M059J (cell line): ENCODE measurements around the gene TSKU. TPM values are rescaled to one million over a fixed set of nuclear protein-coding genes. Genes with fewer than 3 reads are reported as not detected.

Source experiments
- DNase-seq: peaks from one replicate; pipeline ENCODE4 v3.0.0-alpha.2; 2012; ENCODE audit warnings: low read depth
- total RNA-seq: library from RNA; depleted of rRNA; stranded (reverse); fragments of >200 nt; shearing (Covaris generic); gene quantifications from 2 replicates; pipeline ENCODE4 v1.2.3, GENCODE V29; 2014

The TSKU gene
- total RNA-seq, 1 experiment from 2014 or later = 27.0 TPM

DNA sequence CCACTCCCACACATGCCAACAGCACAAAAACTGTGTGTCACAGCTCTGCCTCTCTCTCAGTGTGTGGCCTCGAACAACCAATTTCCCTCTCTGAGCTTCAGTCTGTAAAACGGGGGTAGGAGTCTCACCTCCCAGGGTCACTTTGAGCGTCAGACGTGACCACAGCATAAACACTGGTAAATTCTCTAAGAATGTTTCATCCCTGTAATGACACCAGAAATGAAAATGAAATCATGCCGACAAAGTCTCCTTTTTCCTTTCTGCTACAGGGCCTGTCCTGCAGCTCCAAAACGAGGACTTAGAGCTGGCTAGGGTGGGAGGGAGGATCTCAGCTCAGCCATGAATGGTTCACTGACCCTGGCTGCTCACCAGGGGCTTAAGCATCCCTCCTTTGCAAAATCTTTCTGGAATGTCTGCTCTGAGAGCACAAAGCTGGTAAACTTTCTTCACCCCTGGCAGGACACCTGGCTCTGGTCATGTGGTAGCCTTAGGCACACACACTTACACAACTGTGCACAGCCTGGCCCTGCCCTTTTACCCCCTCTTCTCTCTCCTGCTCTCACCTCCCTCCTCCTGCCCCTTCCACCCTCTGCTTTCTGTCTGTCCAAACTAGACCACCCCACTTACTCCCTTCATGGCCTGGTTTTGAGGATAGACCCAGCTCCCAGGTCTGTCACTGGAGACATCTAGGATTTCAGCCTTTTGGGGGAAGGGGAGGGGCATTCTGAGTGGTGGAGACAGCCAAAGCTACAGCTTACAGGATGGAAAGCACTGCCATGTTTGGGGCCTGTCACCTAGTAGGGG is 12.3 kb upstream of the TSKU start:
- peak; percentile 99 for DNase-seq

DNA sequence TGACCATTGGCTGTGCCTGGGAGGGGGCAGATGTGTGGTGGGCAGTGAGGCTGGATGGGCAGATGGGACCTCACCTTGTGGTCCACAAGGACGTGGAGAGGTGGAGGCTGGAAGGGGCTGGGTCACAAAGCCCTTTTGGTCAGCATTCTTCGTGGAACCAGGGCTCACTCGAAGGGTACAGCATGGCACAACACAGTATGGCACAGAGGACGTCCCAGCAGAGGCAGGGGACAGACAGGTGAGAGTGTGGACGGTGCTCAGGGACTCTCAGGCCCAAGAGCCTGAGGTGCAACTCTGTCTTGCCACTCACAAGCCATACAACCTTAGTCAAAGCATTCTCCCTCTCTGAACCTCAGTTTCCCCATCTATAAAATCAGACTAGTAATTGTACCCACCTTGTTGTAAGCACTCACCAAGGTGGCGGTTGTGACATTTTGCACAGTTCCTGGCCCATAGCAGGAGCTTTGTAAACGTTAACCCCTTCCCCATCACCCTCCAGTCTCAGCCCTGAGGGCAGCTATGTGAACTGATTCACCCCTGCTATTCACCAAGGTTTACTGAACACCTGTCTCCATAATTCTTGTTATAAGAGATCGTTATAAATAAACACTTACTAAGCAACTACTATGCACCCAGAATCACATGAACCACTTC is 11.6 kb upstream of the TSKU start:
- DNase-seq = peak; percentile 36

DNA sequence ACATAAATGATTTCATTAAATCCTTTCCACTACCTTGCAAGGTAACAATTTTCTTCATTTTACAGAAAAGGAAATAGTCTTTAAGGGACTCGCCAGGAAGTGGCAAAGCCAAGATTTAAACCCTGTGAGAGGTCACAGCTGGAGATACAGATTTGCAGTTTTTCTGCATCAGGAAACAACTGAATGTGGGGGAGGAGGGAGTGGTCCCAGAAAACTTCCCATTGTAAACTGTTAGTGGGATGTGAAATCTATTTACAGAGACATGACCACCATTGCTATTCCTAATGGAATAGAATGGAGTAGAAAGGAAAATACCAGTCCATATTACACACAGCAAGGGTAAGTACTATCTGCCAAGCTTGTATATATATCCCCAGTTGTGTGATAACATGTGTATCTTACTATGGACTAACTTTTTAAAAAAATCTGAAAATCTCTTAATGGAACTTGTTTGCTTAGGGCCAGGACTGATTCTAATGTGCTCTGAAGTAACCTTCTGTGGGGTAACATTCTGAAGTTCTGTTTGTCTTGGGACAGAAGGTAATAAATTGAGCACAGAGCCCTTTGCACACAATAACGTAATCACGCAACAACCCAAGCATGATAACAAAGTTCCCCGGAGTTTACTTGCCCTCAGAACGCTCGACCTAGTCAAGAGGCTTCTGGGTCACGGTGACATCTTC is 10.9 kb upstream of the TSKU start:
- DNase-seq = no peak

DNA sequence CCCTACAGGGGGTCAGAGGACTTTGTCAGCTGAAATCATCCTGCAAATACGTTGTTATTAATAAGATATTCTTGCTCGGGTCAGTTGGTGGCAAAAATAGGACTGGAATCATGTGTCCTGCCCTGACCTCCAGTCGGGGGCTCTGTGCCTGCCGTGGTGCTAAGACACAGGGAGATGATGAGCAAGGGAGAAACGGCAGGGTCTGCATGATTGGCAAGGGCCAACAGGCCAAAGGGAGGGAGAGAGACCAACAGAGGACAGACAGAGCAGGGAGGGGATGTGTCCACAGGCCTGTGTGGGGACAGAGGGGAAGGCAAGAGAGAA is 10.4 kb upstream of the TSKU start:
- no peak for DNase-seq

DNA sequence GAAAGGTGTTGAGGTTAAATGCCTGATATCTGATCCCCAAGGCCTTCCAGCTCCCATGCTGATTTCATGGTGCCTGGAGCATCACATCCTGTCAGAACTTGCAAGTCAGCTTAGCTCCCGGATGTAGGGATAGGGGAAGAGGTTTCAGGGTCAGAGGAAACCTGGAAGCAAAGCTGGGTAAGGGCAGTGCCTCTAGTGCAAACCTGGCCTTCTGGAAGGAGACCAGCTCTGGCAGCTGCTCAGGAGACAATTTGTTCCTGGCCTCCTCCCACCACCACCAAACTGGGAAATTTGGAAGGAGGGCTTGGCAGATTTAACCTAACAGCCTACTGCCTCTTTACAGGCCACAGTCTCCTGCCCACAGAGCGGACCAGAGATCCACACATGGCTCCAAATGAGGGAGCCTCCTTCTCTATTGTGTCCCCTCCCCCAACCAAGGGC is 9.2 kb upstream of the TSKU start:
- DNase-seq = no peak

DNA sequence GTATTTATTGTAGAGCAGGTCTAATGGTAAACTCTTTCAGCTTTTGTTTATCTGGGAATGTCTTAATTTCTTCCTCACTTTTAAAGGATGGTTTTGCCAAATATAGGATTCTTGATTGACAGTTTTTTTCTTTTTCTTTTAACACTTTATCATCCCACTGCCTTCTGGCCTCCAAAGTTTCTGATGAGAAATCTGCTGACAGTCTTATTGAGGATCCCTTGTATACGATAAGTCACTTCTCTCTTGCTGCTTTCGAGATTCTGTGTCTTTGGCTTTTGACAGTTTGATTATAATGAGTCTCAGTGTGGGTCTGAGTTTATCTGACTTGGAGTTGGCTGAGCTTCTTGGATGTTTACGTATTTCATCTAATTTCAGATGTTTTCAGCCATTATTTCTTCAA is 6.7 kb upstream of the TSKU start:
- DNase-seq = no peak

DNA sequence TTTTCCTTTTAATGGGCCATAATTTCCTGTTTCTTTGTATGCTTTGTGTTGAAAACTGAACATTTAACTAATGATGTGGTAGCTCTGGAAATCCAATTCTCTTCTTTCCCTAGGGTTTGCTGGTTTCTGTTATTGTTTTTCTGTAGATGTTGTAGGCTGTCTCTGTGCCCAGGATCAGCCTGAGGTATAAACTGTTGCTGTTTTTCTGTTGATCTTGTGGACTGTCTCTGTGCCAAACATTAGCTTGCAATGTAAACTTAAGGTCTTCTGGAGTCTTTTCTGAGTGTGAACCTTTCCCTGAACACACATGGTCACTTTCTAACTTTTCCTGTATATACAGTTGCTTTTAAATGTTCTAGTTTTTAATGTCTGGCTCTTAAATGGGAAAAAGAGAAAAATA is 5.9 kb upstream of the TSKU start:
- no peak for DNase-seq

DNA sequence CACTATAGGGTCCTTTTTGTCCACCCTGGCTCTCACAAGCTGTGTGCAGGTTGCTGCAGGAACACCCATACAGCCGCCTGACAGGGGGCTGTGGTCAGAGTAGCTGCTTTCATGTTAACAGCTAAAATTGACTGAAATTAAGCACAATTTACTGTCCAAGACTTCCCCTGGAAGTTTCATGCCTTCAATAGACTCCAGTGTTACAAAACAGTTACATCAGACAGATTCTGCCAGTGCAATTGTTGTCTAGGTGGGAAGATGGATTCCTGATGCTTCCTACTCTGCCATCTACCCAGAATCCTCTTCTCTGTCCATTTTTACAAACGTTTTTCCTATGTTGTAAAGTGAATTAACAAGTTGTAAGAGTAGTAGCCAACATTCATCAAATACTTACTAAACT is 5.3 kb upstream of the TSKU start:
- no peak for DNase-seq

DNA sequence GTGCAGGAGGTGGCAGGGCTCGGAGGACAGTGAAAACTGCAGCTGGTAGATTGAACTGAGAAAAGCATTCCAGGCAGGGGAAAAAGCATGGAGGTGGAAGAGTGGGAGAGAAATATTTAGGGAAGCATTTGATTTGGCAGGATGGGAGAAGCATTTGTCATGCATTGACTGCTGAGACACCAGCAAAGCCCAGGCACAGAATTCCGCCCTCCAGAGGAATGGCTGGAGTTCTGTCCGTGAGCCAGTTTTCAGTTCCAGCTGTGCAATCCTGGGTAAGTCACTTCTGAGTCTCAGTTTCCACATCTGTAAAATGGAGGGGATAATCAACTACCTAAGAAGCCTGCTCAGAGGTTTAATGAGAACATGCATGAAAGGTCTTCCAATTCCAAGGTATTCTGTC is 4.3 kb upstream of the TSKU start:
- DNase-seq = no peak

DNA sequence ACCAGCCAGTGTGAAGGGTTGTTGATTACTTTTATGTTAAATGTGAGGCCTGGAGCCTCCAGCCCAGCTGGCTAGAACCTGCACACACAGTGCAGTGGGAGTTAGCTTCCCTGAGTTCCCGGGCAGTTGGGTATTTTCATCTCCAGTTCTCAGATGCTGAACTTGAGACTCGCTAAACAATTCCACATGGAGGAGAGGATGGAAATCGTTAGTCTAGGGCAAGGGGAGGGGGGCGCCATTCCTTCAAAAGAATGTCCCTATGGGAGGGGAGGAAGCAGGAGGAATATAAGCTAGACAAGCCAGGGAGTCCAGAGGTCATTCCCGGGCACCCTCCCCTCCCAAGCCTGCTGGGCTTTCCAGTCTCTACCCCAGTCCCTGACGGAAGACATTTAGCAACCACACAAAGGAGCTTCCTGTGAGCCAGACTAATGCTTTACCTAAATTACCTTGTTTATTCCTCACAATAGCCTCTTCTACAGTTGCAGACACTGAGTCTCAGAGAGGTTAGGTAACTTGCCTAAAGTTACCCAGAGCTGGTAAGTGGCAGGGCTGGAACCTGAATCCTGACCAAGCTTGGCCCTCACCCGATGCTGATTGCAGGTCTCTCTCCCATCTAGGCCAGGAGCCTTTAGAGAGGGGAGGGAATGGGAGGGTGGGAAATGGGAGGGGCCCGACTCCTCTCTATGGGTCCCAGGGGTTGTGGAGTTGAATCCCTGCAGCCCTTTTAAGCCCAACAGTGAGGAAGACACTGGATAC is 1.9 kb upstream of the TSKU start:
- DNase-seq = no peak

DNA sequence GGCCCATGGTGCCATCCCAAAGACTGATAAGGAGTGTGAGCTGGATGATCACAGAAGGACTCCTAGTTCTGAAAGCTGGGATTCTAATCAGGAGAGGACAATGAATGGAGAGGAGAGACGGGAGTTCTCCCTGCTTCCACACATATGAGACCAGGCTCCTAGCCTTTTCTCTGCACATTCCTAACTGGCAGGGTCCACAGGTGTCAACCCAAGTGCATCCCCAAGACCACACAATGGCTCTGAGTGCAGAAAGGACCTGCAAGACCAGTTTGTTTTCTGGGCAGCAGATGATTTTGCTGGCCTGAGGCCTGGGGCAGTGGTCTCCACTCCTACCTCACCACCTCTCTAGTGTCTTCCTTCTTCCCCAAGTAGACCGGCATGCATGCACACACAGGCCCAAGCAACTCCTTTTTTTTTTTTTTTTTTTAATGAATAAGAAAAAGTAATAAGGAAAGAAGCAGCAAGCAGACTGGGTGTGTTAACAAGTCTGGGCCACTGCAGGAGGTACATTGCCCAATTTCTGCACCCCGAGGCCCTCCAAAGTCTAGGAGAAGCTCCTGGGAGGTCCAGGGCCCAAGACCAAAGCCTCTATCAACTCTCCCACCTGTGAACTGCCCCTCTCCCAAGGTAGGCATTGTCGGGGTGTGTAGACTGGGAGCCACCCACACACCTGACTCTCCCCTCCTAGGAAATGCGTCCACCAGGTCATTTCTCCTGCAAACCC is 1.2 kb upstream of the TSKU start:
- DNase-seq = no peak

DNA sequence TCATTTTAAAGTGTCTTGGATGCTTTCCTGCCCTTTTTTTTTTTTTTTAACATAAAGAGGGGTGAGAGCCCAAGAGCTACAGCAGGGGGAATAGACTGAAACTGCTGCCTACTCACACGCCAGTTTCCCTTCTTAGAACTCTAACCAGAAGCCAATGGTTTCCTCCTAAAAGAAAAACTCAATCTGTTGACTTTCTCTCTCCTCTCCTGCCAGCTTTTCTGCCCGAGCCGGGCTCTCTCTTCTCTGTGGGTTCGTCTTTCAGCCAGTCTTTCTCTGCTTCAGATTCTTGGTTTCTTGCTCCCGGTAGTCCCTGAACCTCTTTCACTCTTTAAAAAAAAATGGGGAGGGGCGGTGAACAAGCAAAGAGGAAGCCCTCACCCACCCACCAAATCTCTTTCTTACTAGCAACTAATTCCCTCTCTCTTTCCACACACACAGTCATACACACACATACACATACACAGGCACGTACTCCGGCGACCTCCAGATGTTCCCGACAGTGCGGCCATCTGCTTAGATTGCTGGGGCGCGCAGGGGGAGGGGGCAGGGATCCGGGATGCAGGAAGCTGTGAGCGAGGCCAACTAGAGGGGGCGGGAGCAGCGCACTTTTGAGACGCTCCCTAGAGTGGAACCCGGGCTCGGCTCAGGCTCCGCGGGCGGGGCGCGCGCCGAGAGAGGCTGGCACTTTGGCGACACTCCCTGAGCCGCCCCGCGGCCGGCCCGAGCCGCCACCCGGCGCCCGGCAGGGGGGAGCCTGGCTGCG is 444 bp upstream of the TSKU start:
- peak; percentile 87 for DNase-seq

DNA sequence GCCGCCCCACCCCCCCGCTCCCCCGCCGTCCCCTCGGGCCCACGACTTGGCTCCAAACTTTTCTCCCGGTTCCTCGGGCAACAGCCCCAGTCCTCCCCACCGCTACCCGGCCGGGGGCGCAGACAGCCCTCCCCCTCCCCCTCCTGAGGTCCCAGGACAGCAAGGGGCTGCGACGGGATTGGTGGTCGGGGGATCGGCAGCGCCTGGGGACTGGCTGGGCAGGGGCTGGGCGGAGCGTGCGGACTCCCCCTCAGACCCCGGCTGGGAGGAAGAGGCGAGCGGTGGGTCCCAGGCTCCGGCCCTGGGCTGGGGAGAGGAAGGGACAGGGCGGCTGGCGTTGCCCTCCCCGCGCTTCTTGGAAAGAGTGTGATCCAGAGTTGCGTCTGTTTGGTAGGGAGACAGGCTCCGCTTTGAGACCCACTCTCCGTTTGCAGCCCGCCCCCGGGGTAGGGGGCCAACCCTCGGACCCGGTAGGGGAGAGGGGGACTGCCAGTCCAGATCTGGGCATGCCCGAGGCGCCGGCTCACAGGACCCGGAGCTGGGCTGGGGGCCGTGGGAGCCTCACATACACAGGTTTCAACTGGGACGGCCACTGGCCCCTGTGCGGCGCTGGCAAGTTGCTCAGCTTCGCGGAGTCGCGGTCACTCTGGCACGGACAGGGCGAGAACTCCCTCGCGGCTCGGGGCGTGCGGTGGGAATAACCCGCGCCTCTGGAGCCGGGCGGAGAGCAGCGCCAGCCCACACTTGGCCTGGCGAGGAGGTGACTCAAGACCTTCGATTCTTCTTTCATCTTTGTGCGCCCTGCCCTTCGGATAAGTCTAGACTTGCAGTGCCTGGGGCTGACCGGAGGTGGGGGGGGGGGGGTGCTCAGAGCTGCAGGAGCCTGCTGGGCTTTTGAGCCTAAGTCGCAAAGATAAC is 999 bp downstream of the TSKU start:
- DNase-seq = peak; percentile 90

DNA sequence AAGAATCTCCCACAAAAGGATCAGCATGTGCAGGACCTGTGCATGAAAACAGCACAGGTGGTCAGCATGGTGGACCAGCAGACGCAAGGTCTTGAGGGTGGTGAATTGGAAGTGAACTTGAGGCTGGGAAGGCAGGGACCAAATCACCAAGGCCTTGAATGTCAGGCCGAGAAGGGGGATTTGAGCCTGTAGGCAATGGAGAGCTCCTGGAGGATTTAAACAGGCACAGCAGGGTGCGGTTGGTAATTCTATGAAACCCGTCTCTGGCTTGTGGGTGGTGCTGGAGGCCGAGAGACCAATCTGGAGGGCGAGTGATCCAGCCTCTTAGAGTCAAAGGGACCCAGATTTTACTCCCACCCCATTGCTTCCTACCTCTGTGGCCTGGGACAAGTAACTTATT is 2.4 kb downstream of the TSKU start:
- DNase-seq = no peak

DNA sequence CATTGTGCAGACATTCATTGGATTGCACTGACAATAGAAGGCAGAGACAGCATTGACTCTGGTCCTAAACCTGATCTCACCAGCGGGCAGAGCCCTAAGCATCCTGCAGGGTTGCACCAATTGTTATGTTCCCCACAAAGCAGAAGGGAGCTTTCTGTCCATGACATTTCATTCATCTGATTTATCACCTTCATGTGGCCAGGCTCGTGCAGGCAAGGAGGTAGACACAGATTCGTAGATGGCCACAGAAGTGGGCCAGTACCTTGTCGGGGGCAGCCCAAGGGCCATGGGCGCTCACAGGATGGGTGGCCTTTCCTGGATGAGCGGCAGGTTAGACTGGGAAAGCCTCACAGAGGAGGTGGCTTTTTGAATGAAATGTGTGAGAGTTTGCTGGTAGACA is 2.9 kb downstream of the TSKU start:
- DNase-seq = no peak

DNA sequence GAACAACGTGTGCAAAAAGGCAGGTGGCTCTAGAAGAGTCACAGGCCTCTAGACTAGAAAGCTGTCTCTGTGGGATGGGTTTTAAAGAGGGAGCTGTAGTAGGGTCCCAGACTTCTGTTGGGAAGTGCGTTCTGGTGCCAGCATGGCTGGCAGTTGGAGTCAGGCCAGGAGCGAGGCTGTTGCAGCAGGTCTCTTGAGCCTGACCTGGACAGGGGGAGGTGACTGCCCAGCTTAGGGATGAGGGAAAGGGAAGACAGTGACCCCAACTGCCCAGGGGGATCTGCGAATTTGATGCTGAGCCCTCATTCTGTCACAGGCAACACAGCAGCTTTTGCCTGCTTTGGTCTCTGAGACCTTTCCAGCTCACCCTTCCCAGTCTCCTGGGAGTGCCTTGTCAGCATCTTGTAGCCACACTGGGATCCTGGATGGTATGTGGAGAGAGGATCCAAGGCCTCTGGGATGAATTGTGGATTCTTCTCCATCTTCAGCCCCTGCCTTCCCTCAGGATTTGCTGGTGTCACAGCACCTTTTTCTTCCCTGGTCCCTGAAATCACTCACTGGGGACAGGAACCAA is 3.4 kb downstream of the TSKU start:
- DNase-seq = no peak

DNA sequence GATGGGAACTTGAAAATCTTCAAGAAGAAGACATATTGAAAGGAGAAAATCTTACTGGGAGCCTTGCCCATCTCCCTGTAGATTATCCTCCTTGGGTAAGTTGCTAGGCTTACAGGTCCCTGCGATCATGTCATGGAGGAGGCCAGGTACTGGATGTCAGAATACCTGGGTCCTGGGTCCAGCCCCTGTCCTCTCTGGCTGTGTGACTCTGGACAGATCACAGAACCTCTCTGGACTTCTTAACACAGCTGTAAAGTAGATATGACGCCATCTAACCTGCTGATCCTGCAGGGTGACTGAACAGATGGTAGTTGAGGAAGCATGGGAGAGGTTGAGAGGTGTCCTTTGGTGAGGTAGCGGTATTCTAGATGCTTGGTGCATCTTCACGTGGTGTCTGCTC is 4.1 kb downstream of the TSKU start:
- no peak for DNase-seq

DNA sequence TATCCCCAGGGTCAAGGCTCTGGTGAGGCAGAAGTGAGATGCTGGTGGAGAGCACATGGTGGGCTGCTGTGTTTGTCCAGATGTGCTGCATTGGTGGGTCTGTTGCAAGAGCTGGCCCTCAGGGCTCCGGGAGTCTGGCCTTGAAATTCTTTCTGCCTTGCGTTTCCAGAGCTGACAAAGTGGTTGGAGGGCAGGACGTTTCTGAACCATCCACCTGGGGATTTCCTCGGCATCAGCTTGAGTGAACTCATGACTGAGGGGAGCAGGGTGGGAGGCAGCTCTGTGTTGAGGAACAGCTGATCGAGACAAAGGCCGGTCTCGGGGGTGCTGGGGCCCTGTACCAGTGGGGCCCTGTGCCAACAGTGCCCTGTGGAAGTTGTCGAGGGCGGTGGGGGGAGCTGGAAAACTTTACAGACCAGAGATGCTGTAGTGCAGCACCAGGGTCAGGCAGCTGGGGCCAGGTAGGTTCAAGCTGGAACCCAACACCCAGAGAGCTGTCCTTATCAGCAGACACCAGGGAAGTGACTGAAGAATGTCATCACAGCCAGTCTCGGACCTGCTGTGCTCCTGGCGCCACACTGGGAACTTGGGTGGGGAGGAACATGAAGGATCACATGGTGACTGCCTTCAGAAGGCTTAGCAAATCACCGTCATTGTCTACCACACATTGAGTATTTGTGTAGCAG is 4.9 kb downstream of the TSKU start:
- DNase-seq = no peak
